NCI-H1092 (cell line): ENCODE results near the gene GCNT4.
A peak's percentile ranks its signal among the peaks of the same experiment; 100 is the strongest.

Source experiments
- DNase-seq: peaks from one replicate; lab custom pipeline; 2025; lab: John Stamatoyannopoulos, UW

Gene GCNT4

DNA sequence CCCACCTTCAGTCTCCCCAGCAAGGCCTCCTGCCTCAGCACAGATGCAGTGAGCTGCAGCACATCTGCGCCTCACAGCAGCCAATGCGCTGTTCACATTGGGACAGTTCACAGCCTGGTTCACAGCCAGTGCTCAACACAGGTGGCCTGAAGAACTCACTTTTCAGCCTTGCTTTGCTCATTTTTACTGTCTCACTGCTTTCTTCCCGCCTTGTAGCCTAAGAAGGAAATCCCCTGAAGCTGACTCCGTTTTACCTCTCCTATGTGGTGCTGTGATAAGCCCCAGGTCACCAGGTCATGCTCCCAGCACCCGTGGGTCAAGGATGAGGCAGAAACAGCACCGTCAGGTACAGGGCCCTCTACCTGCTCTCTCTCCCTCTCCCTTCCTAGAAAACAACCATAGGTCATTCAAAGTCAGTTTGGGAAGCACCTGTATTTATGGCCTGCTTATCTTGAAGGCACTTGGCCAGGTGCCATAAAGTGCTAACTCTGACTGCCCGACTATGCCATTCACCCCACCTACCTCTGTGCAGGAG is 1.1 kb downstream of the GCNT4 start:
- no peak for DNase-seq

DNA sequence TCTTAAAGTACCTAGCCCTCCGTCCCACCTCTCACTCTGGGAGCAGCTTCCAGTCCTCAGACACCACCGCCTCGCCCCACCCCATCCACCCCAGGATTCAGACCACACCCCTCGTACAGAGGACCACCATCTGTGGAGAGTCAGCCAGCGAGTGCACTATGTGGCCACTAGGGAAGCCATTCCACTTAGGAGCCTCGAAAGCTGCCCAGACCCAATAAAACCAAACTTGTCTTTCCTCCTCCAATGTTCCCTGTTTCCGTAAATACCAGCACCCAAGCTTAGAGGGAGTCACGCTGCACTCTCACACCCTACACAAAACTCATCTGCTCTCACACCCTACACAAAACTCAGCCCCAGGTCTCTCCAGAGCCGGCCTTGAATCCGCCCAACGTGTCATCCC is 1.9 kb downstream of the GCNT4 start:
- no peak for DNase-seq

DNA sequence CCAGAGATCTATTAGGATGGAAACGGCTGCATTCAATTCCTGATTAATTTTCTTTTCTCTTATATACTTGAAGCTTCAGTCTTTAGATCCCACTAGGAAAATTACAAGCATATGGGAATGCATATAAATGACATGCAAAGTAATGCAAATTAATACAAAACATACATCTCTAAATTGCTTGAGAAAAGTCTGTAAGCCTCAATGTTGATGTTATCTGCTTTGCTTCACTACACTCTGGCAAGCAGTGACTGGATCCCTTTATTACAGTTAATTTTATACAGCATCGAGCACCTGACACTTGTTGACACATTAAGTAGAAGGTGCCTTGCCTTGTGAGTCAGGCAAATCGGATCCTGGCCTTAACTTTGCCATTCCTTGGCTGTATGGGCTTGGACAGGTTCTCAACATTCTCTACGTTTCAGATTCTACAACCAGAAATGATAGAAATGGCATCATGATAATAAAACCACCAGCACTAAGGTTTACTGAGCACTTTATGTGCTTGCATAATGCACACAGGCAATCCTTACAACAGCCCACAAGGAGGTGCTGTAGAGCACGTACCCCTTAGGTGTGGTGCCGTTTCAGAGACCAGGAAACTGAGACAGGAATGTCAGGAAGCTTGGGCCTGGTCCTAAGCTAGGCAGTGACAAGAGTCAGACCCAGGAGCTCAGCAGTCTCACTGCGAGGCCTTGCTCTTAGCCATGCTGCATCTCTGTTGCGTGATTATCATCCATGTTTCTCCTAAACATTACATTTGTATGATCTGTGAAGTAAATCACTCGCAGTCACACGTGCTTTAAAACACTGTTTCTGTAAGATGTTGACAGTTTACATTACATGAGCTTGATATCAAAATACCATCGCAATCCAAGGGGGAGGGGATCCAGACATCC is 2.7 kb downstream of the GCNT4 start:
- no peak for DNase-seq

DNA sequence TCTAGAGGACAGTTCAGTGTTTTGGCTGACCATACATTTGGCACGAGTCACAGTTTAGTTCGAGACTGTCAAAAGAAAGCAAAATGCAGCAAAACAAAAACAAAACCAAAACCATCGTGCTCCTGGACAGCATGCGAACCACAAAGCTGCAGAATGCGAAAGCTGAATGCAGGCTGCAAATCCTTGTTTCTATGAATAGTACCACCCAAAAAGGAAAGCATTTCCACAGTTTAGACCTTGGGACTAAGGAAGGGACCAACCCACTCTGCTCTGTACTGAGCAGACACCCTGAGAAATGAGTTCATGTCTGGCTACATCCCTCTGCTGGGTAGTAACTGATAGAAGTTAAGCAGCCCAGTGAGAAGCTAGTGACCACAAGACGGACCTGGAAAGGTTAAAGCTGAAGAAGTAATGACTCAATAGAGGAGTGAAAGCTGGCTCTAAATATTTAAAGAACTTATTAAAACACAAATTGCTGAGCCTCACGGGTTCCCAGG is 3.9 kb downstream of the GCNT4 start:
- DNase-seq = no peak

DNA sequence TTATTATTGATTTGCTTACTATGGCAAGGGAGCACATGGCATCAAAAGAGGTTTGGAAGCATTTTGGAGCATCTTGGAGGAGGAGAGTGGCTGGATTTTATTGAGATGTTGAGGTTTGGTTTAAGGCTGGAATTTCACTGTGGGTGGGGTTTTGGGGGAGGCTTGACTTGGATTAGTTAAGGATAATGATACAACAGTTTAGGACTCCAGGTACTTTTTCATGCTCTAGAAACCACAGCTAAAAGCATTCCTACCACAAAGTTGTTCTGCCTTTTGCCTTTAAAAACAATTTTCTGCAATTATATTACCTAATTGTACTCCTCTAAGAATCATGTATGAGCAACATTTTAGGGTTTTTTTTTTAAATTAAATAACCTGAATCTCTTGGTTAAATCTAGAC is 5.0 kb downstream of the GCNT4 start:
- no peak for DNase-seq

DNA sequence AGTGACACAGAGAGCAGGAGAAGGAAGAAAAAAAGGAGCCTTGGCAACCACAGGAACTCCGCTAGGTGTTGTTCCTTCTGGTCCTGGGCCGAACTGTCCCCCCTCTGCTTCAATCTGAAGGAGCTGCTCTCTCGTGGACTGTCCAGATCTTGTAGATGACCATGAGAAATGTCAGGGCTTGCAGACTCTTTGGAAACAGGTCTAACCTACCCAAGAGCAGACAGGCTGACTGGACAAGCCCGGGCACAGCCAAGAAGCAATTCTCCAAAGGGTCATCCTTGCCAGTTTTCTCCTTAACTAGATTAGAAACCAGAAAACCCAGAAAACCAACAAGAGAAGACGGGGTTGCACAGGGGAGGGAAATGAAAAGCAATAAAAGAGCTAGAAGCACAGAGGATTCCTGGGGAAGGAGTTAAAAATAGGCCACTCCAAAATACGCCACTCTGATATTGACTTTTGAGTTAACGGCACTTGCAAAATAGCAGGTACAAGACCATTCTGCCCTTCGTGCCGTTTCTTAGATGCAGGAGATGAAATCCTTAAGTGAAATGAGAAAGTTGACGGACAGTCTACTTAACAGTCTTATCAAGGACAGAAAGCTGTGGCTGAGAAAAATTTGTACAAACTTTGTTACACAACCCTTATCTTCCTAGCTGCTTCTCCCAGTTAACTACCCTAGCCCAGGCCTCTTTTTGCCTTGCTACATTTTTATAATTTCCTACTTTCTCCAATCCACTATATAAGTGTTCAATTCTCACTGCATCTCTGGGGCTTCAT is 5.8 kb downstream of the GCNT4 start:
- DNase-seq = no peak

DNA sequence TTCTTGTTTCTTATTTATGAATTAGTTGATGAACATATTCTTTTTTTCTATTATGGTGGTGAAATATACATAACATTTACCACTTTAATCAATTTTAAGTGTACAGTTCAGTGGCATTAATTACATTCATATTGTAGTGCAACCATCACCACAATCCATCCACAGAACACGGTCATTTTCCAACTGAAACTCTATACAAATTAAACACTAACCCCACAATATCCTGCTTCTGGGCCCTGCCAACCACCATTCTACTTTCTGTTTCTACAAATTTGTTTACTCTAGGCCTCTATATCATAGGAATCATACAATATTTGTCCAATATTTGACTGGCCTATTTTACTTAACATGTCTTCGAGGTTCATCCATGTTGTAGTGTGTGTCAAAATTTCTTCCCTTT is 7.3 kb downstream of the GCNT4 start:
- no peak for DNase-seq

DNA sequence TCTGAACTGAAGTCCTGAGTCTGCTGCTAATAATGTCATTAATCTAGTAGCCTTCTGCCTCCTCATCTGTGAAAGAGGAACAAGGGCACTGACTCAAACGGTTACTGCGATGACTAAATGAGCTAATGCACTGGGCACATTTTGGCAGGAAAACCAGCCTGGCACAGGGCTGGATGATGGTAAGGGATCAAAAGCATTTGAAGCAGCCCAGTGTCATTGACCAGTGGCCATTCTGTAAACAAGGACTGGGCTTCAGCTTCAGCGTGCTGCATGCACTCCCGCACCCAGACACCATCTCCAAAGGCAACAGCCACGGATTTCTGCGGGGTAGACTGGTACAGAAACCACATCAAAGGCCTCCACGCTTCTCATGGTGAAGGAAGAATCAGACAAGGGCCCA is 8.0 kb downstream of the GCNT4 start:
- no peak for DNase-seq

DNA sequence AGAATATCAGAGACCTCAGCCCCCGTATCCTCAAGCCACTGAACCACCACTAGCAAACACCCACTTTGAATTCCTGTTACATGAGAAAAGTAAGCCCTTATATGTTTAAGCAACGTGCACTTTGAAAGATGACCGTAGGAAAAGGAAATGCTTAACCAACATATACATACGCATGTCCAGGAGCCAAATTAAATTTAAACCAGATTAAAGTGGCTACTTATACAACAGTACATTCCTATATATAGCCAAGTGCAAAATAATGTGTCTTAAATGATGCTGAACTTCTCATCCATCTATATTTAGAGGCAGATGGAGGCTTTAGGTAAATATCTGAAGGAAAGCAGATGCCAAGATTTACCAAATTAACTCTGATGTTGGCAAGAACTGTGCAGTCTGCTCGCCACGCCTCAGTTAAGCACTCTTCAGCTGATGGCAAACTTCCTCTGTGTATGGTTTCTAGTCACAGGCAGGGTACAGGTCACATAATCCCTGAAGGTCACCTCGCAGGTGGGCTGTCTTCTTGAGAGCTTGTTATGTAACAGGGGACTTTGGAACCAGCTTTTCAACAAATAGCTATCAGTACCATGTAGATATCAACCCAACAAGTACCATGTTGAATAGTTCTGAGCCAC is 8.6 kb downstream of the GCNT4 start:
- no peak for DNase-seq

DNA sequence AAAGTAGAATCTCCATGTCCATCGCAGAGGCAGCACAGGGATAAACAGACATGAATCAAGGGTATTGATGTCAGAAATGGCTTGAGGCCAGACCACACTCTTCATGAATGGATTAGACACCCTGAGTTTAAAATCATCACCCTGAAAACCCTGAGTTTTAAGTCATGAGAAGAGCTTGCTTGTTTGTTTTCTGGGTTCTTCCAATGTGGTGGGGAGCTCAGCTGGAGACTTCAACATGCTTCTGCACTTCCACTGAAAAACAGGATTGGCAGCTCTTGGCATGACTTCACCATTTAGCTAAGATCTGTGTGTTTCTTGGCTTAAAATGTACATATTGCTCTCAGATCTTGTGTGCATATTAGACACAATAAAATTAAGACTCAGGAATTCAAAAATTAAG is 9.8 kb downstream of the GCNT4 start:
- DNase-seq = no peak

DNA sequence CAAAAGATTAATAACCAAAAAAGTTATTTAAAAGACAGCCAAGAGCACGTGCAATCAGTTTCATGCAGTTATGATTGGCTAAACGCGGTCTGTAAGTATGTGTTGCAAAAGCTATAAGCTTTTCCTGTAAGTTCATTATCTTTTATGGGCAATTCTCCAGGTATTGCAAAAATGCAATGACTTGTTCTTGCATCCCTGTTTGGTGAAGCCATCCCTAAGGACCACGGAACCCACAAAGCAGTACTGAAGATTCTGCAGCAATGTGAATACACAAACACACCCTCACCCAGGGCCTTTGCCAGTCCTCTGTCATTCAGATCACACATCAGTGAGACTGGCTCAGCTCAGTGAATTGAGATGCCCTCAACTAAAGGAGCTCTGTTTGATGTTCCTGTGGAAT is 11.4 kb downstream of the GCNT4 start:
- DNase-seq = no peak

DNA sequence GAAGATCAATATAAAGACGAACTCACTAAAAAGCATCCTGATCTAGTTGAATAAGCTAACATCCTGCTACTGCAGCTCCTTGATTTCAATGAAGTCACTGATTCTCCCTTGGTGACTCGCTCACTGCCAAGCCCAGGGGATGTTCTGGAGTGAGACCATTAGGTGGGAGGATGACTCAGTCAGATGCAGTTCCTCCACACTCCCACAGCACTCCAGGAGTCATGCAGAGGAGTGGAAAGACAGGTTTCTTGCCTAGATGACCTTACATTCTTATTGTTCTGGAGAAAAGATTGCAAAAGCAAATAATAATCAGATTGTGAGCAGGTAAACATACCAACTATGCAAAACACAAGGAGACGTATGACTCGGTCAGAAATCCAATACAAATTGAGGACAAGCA is 15.3 kb downstream of the GCNT4 start:
- no peak for DNase-seq

DNA sequence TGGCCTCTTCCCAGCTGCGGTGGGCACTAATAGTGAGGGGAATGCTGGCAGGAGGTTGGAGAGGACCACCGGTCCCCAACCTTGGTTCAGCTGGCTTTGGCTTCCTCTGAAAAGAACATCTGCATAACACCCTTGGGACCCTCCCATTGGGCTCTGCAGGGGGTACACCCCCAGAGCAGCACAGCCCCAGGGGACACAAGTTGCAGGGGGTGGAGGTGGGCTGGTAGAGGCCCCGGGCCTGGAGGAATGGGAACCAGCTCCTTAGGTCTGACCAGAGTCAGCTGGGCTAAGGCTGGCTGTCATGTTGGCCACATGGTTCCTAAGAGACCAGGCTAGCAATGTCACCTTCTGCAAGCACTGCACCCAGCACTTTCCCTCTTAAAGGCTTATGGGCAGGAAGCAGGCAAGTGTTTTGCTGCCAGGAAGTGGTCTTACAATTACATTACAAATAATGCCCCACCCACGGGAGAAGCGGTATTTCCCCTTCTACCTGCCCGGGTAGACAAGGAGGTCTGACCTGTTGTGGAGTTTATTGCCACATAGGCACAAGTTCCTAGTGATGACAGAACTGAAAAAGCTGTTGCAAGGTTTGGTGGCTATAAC is 18.1 kb downstream of the GCNT4 start:
- DNase-seq = no peak

DNA sequence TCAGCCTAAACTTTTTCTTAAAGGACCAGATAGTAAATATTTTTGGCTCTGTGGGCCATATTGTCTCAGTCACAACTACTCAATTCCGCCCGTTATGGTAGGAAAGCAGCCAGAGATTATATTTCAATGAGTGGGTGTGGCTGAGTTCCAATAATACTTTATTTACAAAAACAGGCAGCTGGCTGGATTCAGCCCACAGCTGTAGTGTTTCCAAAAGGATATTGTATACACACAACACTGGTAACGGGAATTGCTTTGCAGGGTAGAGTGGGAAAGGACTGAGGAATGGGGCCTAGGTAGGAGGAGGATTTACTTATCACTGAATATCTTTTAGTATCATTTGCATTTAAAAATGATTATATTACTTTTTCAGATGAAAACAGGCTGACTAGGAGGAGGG is 21.0 kb downstream of the GCNT4 start:
- DNase-seq = no peak

DNA sequence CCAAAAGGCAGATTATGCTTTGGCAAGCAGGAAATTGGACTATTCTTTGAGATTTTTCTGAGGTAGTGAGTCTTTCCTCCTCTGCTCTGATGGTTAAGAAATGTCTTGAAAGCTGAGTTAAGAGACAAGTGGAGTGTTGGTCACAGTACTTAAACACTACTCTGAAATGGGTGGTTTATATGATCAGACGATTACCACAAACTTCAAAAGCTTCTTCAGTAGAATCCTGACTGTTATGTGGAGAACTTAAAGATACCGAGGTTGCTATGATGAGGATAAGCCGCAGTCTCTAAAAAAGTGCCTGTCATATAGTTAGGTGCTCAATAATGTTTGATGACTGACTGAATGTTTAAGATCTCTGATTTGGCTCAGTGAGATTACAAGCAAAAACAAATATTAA is 24.3 kb downstream of the GCNT4 start:
- DNase-seq = no peak

DNA sequence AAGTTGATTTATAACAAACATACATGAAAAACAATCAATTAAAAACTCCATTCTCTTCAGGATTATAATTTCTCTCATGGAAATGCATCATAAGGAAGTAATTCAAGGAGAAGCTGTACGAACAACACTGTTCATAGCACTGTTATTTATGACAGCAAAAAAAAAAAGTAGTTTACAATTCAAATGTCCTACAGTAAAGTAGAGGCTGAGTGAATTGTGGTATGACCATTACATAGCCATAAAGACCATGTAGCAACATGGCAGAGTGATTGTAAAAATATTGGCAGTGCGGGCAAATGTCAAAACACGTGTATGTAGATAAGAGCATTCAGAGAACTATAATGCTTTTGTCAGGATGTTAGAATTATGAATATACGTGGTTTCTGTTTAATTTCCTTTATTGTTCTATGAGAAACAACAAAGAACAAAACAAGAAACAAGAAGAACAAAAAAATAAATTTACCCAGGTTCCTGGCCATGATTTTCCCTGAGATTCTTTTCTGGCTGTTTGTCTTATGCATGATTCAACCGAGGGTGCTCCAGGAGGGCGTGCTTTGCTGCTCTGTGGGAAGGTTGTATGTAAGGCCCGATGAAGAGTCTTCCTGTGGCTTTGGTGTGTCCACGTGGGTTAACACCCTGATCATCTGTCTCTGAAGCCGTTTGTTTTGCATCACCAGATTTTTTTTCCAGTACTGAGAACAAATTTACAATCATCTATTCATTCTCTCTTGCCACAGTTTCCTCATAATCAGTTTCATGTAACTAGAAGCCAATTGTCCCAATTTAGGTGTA is 28.8 kb downstream of the GCNT4 start:
- no peak for DNase-seq

DNA sequence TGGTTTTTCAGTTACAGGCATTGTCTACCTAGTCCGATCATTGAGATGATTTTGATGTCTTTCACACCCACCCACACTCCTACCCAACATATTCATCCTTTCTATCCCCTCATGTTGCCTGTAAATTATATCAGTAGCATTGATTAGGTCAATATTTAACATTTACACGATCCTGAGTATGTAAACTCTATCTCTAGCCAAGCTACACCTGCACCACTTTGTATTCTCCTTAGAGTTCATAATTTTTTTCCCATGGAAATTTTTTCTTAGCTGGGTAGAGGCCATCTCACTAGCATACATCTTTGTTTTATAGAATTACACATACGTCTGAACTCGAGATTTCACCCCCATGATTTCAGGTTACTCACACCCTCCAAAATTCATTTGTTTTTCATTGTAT is 30.6 kb downstream of the GCNT4 start:
- DNase-seq = no peak

DNA sequence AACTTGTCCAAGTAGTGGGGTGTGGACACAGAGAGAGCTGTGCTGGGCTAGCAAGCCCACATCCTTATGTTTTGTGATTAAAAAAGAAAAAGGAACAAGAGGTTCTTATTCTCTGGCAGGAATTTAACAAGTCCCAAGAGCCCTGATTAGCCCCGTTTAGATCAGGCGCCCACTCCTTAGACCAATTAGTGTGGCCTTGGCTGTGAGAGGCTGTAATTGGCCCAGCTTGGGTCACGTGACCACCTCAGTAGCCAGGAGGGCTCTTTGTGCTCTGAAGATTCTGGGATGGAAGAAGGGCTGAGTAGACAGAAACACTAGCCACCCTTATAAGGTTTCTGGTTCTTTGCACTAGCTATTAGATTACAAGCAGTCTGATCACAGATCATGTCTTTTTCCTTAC is 31.1 kb downstream of the GCNT4 start:
- no peak for DNase-seq

DNA sequence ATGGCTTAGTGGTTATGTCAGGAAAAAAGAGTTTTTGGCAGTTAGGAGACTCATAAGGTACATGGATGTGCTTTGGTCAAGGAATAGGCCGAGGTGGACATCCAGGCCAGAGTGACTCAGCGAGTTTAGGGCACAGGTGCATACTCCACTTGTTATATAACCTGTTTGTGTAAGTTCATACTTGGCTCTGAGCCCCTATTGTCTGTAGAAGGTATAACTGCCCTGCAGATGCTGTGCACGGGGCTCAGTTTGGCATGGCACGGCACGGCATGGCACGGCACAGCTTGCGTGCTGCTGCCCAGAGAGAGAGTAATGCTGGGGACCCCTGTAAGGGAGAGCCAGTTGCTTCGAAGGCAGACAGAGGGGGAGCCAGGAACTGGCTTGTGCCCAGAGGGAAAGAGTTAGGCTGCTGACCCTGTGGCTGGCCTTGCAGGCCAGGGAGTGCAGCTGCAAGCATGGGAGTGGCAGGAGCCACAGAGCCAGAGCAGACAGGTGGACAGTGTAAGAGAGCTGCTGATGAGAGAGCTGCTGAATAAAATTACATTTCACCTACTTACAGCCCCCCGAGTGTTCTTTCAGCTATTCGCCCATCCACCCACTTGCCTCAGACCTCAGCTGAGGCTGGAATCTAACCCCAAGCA is 32.2 kb downstream of the GCNT4 start:
- peak; percentile 0 for DNase-seq

DNA sequence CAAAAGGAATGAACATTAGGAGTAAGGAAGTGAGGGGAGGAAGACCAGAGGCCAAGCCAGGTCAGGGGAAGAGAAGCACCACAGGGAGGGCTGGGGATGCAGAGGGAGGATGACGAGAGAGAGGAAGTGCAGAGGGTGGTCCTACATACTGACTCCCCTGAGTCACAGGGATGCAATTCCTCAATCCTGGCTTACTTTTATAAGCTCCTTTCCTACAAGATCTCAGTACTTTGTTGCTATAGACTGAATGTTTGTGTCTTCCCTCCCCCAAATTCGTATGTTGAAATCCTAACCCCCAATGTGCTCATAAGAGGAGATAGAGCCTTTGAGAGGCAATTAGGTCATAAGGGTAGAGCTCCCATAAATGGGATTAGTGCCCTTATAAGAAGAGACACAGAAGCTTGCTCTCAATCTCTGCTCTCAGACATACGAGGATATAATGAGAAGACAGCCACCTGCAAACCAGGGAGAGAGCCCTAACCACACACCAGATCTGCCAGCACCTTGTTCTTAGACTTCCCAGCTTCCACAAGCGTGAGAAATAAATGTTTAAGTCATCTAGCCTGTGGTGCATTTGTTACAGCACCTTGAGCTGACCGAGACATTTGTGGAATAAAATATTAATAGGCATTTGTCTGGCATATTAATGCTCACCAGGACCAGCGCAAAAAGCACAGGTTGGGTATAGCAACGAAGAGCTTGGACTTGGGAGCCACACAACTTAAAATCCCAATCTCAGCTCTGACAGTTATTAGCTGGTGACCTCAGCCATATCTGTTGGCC is 33.4 kb downstream of the GCNT4 start:
- DNase-seq = no peak
